ENCODE results near the gene DAP. TPM values are rescaled to one million over a fixed set of nuclear protein-coding genes. Genes with fewer than 3 reads are reported as not detected.

The DAP gene
- total RNA-seq, 1 donor from 2014 or later = 117 TPM

DNA sequence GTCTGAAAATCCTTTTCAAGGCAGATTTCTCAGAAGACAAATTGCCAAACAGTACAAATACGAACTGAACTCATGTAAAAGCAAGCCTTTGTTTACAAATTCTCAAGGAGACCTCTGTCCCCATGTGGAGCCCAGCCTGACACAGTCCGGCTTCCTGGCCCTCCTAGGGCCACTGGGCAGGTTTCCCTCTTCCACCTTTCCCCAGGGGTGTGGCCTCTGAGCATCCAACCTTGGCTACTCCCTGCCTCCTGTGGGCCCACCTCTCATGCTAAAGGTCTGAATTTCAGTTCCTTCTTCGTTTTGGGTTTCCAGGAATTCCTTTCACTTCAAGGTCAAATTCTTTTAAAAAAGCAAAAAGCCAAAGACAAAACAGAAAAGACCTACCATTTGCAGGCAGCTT lies 10.1 kb downstream of the DAP start:
- Histone ChIP-seq H3K4me1 (no peaks in the 10 kb centered on the region), H3K27me3 (no peaks in the 10 kb centered on the region), H3K9me3 (no peaks in the 10 kb centered on the region), H3K27ac (no peak overlapping the region), H3K36me3 (peaks cover 18 to 40% of the 10 kb centered on the region in 2 donors), H3K4me3 (no peak overlapping the region)
- intact Hi-C loops (cut with DNase I) = loop anchor here (10.0 kb wide), 2 partner anchors 46 to 146 kb away; no protein-coding TSS in a partner anchor
- TF ChIP-seq, protein P1, sequence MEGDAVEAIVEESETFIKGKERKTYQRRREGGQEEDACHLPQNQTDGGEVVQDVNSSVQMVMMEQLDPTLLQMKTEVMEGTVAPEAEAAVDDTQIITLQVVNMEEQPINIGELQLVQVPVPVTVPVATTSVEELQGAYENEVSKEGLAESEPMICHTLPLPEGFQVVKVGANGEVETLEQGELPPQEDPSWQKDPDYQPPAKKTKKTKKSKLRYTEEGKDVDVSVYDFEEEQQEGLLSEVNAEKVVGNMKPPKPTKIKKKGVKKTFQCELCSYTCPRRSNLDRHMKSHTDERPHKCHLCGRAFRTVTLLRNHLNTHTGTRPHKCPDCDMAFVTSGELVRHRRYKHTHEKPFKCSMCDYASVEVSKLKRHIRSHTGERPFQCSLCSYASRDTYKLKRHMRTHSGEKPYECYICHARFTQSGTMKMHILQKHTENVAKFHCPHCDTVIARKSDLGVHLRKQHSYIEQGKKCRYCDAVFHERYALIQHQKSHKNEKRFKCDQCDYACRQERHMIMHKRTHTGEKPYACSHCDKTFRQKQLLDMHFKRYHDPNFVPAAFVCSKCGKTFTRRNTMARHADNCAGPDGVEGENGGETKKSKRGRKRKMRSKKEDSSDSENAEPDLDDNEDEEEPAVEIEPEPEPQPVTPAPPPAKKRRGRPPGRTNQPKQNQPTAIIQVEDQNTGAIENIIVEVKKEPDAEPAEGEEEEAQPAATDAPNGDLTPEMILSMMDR (IDR thresholded peaks at IDR 0.05) = no peak
- no peak for DNase-seq (ENCODE audit: low spot score in 2 of 2)

DNA sequence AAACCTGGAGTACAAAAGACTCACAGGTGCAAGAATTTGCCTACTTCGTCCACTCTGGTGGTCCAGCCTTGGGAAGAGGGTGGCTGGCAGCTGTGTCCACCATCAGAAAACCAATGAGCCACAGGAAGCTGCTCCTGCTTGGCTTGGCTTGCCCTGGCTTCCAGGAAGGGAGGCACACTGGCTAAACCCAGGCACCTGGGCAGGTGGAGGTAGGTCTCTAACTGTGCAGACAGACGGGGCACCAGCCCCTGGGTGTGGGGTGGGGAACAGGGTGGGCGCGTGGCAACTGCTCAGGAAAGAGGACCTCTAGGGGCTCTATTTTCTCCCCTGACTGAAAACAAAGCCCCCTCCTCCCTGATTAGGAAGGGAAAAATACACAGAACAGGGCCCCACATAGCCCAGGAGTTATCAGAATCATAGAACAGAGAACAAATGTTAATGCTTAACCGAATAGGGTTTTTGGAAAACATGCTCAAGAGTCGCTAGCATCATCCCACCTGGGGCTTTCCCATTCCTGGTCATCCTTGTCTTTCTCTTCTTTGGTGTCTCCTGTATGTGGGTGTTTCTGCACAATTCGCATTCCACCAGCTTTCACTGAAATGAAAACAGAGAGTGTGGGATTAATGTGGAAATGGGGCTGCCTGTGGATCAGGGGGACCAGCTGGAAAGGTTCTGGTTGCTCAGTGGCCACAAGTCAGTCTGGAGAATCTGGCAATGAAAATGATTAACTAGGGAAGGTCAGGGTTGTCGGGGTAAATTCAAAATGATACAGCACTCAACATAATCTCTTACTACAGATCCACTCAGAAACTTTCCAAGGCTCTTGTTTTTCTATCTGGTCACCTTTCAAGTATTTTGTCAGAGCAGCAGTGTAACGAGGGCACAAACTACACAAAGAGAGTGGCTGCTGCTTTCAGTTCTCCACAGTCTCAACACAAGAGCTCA lies 13.1 kb downstream of the DAP start:
- no peaks in the 10 kb centered on the region for H3K9me3 ChIP-seq
- no peaks in the 10 kb centered on the region for H3K4me1 ChIP-seq
- H3K4me3 ChIP-seq = no peak overlapping the region
- TF ChIP-seq, protein P1 (IDR thresholded peaks at IDR 0.05) = no peak
- no peaks in the 10 kb centered on the region for H3K27me3 ChIP-seq
- intact Hi-C loops (cut with DNase I) = no loop called here
- no peak overlapping the region for H3K27ac ChIP-seq
- DNase-seq (ENCODE audit: low spot score in 2 of 2) = no peak
- H3K36me3 ChIP-seq = peaks cover 19 to 55% of the 10 kb centered on the region in 2 donors

DNA sequence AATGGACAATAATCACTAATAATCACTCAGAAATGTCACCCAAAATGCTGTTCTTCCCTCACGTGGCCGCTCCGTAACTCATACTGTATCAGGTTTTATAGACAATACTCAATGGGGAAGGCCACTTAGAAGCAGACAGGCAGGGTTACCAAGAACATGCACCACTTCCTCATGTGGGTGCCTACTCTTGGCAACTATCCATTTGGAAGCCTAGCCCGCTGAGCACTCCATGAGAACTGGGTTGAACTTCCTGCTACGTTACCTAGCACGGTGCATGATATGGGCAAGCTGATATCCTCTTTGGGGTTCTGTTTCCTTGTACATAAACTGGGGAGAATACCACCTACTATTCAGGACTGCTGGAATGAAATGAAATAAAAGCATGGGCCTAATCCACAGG lies 14.3 kb downstream of the DAP start:
- Histone ChIP-seq H3K4me3 (no peak overlapping the region), H3K36me3 (peaks cover 19 to 52% of the 10 kb centered on the region in 2 donors)
- TF ChIP-seq, protein P1 (IDR thresholded peaks at IDR 0.05) = no peak

GRCh38 chr5:10745133-10745532 lies 15.9 kb downstream of the DAP start:
- Histone ChIP-seq H3K9me3 (peaks cover 0 to 8% of the 10 kb centered on the region in 2 donors), H3K27me3 (no peaks in the 10 kb centered on the region), H3K27ac (no peak overlapping the region), H3K36me3 (peaks cover 27 to 66% of the 10 kb centered on the region in 2 donors), H3K4me3 (no peak overlapping the region), H3K4me1 (no peaks in the 10 kb centered on the region)
- TF ChIP-seq, protein P1 (IDR thresholded peaks at IDR 0.05) = no peak
- DNase-seq (ENCODE audit: low spot score in 2 of 2) = no peak
- intact Hi-C loops (cut with DNase I) = no loop called here

More for the DNA sequence above, 14.3 kb downstream of the DAP start:
- Histone ChIP-seq H3K27ac (no peak overlapping the region), H3K27me3 (no peaks in the 10 kb centered on the region), H3K9me3 (no peaks in the 10 kb centered on the region), H3K4me1 (no peaks in the 10 kb centered on the region)
- DNase-seq (ENCODE audit: low spot score in 2 of 2) = no peak
- intact Hi-C loops (cut with DNase I) = no loop called here

GRCh38 chr5:10744681-10745080 lies 16.4 kb downstream of the DAP start:
- no peak overlapping the region for H3K4me3 ChIP-seq
- H3K4me1 ChIP-seq = no peaks in the 10 kb centered on the region
- H3K27me3 ChIP-seq = no peaks in the 10 kb centered on the region
- TF ChIP-seq, protein P1 (IDR thresholded peaks at IDR 0.05) = no peak
- peaks cover 27 to 66% of the 10 kb centered on the region in 2 donors for H3K36me3 ChIP-seq
- DNase-seq (ENCODE audit: low spot score in 2 of 2) = no peak
- peaks cover 0 to 8% of the 10 kb centered on the region in 2 donors for H3K9me3 ChIP-seq
- intact Hi-C loops (cut with DNase I) = no loop called here
- no peak overlapping the region for H3K27ac ChIP-seq

All from ascending aorta (tissue), 2 donors.